ENCODE data around the gene TCEANC.
"Not testable (repeated sequence)": the region's sequence is repeated elsewhere in the genome, so short reads cannot be mapped to it uniquely, and the experiment has no call there.

DNA sequence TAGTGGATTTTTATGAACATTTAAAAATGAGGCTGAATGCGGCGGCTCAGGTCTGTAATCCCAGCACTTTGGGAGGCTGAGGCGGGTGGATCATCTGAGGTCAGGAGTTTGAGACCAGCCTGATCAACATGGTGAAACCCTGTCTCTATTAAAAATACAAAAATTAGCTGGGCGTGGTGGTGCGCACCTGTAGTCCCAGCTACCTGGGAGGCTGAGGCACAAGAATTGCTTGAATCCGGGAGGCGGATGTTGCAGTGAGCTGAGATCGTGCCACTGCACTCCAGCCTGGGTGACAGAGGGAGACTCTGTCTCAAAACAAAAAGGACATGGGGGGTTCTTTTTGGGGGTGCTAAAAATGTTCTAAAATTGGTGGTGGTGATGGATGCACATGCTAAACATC lies 16.8 kb downstream of the TCEANC start:
- TF ChIP-seq, protein P1, sequence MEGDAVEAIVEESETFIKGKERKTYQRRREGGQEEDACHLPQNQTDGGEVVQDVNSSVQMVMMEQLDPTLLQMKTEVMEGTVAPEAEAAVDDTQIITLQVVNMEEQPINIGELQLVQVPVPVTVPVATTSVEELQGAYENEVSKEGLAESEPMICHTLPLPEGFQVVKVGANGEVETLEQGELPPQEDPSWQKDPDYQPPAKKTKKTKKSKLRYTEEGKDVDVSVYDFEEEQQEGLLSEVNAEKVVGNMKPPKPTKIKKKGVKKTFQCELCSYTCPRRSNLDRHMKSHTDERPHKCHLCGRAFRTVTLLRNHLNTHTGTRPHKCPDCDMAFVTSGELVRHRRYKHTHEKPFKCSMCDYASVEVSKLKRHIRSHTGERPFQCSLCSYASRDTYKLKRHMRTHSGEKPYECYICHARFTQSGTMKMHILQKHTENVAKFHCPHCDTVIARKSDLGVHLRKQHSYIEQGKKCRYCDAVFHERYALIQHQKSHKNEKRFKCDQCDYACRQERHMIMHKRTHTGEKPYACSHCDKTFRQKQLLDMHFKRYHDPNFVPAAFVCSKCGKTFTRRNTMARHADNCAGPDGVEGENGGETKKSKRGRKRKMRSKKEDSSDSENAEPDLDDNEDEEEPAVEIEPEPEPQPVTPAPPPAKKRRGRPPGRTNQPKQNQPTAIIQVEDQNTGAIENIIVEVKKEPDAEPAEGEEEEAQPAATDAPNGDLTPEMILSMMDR (IDR thresholded peaks at IDR 0.05; ENCODE audit: insufficient read depth, low read length) = not testable (repeated sequence)
- TF ChIP-seq POLR2AphosphoS5 (IDR thresholded peaks at IDR 0.05; ENCODE audit: low read depth); GABPA (IDR thresholded peaks at IDR 0.05; ENCODE audit: low read depth); SPI1 (IDR thresholded peaks at IDR 0.05; ENCODE audit: borderline replicate concordance, low read depth): not testable (repeated sequence)
- TF ChIP-seq, protein P2, sequence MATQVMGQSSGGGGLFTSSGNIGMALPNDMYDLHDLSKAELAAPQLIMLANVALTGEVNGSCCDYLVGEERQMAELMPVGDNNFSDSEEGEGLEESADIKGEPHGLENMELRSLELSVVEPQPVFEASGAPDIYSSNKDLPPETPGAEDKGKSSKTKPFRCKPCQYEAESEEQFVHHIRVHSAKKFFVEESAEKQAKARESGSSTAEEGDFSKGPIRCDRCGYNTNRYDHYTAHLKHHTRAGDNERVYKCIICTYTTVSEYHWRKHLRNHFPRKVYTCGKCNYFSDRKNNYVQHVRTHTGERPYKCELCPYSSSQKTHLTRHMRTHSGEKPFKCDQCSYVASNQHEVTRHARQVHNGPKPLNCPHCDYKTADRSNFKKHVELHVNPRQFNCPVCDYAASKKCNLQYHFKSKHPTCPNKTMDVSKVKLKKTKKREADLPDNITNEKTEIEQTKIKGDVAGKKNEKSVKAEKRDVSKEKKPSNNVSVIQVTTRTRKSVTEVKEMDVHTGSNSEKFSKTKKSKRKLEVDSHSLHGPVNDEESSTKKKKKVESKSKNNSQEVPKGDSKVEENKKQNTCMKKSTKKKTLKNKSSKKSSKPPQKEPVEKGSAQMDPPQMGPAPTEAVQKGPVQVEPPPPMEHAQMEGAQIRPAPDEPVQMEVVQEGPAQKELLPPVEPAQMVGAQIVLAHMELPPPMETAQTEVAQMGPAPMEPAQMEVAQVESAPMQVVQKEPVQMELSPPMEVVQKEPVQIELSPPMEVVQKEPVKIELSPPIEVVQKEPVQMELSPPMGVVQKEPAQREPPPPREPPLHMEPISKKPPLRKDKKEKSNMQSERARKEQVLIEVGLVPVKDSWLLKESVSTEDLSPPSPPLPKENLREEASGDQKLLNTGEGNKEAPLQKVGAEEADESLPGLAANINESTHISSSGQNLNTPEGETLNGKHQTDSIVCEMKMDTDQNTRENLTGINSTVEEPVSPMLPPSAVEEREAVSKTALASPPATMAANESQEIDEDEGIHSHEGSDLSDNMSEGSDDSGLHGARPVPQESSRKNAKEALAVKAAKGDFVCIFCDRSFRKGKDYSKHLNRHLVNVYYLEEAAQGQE (IDR thresholded peaks at IDR 0.05; ENCODE audit: insufficient replicate concordance, low read depth) = not testable (repeated sequence)

Data from HL-60 (cell line).